Left cardiac atrium (tissue), 4 donors: ENCODE measurements around the gene STARD9. TPM values are rescaled to one million over a fixed set of nuclear protein-coding genes. Genes with fewer than 3 reads are reported as not detected.
"Not testable (repeated sequence)": the region's sequence is repeated elsewhere in the genome, so short reads cannot be mapped to it uniquely, and the experiment has no call there.

ENCODE experiments used
- ATAC-seq, 2 donors: fragments of 200-7000 bp; cut with Tn5 transposase; one replicate each; pipeline ENCODE4 v1.9.1; 2020; ENCODE audit warnings: mild to moderate bottlenecking in 2 of 2, moderate library complexity in 2 of 2
- DNase-seq: peaks from one replicate; pipeline ENCODE4 v3.0.0-alpha.2; 2020
- intact Hi-C, 2 donors: fragments of 100-400 bp; cut with DNase I; formaldehyde crosslinking; loops; one replicate each; pipeline versions ENCODE4 v1.14.1 to v1.15.1; 2022 to 2023
- long read RNA-seq: library from polyadenylated mRNA; unstranded; transcript quantifications from one replicate; pipeline ENCODE4 v2.0.0, GENCODE V29; 2021
- total RNA-seq, 2 donors: library from RNA; stranded (reverse); fragmentation: NEBNext Ultra II Directional; extraction: Animal tissue kit (Norgen Biotek cat#: 25700); gene quantifications; one replicate each; pipeline ENCODE4 v1.2.1, GENCODE V29; 2021
- donor health status: DM: no; HTN: yes; CAD: no.
- donor health status: DM: no; HTN: yes; CAD: no; lungs with severe emphysema.
- donor health status: DM: yes; HTN: yes; CAD: no.
- donor health status: Dilated cardiomyopathy.

Gene STARD9
- total RNA-seq: 10 to 100 TPM in 1 of 2 donors, 1 to 10 TPM in 1; 7.1 to 10.9 TPM
- long read RNA-seq, partial matches to known transcripts: 5 of 5 reads
- long read RNA-seq, other reads (novel, unspliced or antisense): 0 of 5 reads

DNA sequence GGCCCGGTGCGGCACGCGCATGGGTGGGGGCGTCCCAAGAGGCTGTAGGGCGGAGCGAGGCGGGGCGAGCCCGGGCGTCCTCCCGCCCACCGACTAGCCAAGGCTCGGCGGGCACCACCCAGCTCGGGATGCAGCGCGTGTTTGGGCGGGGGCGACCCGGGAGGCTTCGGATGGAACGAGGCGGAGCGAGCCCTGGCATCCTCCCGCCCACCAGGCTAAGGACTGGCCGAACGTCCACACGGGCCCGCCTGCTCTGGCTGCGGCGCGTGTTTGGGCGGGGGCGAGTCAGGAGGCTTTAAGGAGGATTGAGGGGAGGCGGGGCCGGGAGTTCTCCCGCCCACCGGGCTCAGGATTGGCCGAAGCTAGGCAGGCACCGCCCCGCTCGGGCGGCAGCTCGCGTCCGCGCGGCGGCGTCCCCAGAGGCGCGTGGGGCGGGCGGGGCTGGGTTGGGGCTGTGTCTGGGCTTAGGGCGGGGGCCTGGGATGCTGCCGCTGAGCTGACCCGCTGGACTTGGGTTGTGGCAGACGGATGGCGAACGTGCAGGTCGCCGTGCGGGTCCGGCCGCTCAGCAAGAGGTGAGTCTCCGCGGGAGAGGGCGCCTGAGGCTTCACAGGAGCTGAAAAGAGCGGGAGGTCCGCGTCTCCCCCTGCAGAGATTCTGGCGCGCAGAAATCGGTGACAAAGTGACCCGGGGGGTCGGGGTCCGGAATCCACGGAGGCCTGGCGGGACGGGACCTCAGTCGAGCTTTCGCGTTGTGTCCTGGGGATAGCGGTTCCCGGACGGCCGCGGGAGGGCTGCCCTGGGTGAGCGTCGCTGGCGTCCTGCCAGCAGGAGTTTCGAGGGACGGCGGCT lies at the start of gene STARD9:
Gene STARD9 (plus strand): TSS at position 419 of the 852 bp plus-strand sequence. CDS start 110 bp downstream, at position 529.
- ATAC-seq (peak; percentile 96 to 97), DNase-seq (peak; percentile 99)
- intact Hi-C loops: loop anchor here in 1 of 2 donors (2.0 kb wide), 1 partner anchor 27 kb away; the partner anchor contains the start of genes HAUS2 and LRRC57

GRCh38 chr15:42528970-42529369 lies 46.4 kb upstream of the STARD9 start:
- intact Hi-C loops: no loop called here
- ATAC-seq (no peak), DNase-seq (no peak)

GRCh38 chr15:42533246-42533645 lies 42.2 kb upstream of the STARD9 start:
- ATAC-seq (no peak), DNase-seq (no peak)
- intact Hi-C loops: no loop called here

GRCh38 chr15:42544853-42545629 lies 30.4 kb upstream of the STARD9 start:
- intact Hi-C loops: loop anchor here in 1 of 2 donors (10.0 kb wide), 1 partner anchor 110 kb away; no protein-coding TSS in a partner anchor
- DNase-seq (no peak), ATAC-seq (no peak)

- intact Hi-C loops: loop anchor here (1.0 to 10.0 kb wide), 3 partner anchors 27 to 107 kb away; partner anchors contain the start of gene STARD9 (in 1 of the 2)
- DNase-seq (no peak), ATAC-seq (peak; percentile 21 to 27)
Measured at GRCh38 chr15:42547918-42548248, 27.5 kb upstream of the STARD9 start.

DNA sequence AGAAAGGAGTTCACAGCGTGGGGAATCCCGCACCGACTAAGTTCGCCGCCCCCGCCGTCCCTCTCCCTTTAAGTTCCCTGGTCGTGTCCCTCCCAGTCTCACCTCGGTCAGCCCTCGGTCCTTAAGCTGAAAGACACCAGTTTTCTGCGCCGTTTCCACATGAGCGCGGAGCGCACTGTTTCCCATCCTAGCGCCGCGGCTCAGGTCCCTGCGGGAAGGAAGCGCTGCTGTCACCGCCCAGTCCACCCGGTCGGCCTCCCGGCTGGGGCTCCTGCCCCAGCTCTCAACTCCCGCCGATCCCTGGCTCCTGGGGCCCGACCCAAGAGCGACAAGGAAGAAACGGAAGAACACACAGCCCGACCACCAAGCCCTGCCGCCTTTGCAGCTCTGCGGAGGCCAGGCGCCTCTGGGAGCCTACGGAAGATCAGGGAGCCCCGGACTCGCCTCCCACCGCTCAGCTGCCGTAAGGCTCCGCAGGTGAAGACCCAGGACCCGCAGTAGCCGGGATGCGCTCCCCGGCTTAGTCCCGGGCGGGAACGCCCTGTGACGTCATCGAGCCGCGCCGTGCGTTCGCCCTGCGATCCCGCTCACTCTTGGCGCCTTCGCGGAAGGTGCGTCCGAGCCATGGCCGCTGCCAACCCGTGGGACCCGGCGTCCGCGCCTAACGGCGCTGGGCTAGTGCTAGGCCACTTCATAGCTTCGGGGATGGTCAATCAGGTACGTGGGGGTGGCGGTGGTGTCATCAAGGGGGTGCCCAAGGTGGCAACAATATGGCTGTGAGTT lies 27.0 kb upstream of the STARD9 start, which contains the start of the genes HAUS2 and LRRC57:
Gene HAUS2 (plus strand): TSS at position 590 of the 783 bp plus-strand sequence. CDS start 35 bp downstream, at position 625.
Gene LRRC57 (minus strand): TSS at position 545 of the 783 bp plus-strand sequence. CDS start 359 bp downstream, at position 186.
- ATAC-seq (peak; percentile 97), DNase-seq (peak; percentile 93)
- intact Hi-C loops: loop anchor here (1.0 to 10.0 kb wide), 3 partner anchors 26 to 106 kb away; partner anchors contain the start of gene STARD9 (in 1 of the 2)

DNA sequence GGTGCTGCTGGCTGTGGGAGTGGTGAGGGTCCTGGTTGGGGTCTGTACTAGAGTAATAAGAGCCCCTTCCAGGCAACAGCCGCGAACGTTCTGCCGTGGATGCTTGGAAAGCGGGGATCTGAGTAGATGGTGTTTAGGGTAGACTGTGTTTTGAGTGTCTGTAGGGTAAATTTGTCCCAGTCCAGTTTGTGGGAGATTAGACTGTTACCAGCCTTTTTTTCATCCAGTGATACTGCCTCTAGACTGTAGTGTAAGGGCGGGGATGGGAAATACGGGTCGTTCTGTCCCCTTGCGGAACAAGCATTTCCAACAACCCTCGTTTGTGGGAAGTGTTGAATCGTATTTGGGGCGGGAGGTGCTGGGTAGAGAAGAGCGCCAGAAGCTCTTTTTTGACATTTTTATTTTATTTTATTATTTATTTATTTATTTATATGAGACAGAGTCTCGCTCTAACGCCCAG lies 26.3 kb upstream of the STARD9 start:
- peak; percentile 37 for DNase-seq
- ATAC-seq: peak; percentile 10 to 59
- intact Hi-C loops: loop anchor here (2.0 to 10.0 kb wide), 2 partner anchors 26 to 106 kb away; partner anchors contain the start of gene STARD9 (in 1 of the 2)

- ATAC-seq (no peak), DNase-seq (no peak)
- intact Hi-C loops: loop anchor here (2.0 to 10.0 kb wide), 2 partner anchors 25 to 105 kb away; partner anchors contain the start of gene STARD9 (in 1 of the 2)
Measured at GRCh38 chr15:42549741-42550392, 25.5 kb upstream of the STARD9 start.

DNA sequence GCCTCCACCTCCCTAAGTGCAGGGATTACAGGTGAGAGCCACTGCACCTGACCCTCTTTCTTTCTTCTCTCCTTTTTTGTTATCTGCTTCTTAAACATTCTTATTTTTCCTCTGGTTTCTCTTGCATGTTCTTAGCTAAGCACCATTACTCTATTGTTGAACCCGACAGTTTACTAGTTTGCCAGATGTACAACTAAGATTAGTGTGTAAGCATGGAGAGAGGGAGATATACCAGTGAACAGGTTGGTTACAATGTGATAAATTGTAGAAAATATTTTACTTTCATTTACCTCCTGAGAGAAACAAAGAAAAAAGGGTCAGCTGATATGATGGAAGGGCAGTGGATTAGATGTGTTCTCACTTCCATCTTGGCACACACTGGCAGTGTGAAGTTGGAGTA lies 21.9 kb upstream of the STARD9 start:
- intact Hi-C loops: no loop called here
- DNase-seq (no peak), ATAC-seq (no peak)

DNA sequence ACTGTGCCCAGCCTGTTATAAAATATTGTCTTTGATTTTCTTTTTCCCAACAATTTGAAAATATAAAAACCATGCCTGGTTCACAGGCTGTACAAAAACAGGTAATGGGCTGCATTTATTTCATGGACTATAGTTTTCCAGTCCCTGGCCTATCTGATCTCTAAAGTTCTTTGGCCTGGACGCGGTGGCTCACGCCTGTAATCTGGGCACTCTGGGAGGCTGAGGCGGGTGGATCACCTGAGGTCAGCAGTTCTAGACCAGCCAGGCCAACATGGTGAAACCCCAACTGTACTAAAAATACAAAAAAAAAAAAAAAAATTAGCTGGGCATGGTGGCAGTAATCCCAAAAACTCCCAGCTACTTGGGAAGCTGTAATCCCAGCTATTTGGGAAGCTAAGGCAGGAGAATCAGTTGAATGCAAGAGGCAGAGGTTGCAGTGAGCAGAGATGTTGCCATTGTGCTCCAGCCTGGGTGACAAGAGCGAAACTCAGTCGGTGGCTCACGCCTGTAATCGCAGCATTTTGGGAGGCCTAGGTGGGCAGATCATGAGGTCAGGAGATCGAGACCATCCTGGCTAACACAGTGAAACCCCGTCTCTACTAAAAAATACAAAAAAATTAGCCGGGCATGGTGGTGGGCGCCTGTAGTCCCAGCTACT lies 18.7 kb upstream of the STARD9 start:
- DNase-seq, intact Hi-C loops: not testable (repeated sequence)
- peak in 1 of 2 donors; percentile 26 for ATAC-seq

- no peak for ATAC-seq
- intact Hi-C loops: no loop called here
- no peak for DNase-seq
Measured at GRCh38 chr15:42558739-42559138, 16.7 kb upstream of the STARD9 start.

DNA sequence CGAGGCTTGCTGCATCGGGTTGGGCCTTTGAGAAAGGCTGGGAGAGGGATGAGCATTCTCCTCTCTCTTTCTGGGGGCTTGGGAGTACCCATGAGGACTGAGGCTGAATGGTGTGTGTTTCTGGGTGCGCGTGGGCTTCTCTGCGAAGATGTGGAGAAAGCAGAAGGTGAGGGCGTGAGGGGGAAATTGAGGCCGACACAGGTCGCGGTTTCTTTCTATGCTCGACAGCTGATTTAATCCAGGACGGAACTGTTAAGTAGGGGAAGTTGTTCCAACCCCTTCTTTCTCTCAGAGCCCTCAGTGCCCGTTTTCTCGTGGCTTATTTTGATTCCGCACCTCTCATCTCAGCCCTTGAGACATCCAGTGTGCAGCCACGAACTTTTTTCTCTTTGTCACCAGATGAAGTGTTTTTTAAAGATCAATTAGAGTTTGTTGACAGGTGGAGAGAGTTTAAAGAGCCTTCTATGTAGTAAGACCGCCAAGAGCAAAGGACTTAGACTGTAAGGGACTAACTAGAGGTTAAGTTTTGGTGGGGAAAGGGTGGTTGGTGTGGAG lies 711 bp downstream of the STARD9 start:
- no peak for DNase-seq
- ATAC-seq: no peak
- intact Hi-C loops: no loop called here

- ATAC-seq: no peak
- DNase-seq: no peak
- intact Hi-C loops: no loop called here
Measured at GRCh38 chr15:42576776-42577175, 1.4 kb downstream of the STARD9 start.

GRCh38 chr15:42577514-42578031 lies 2.2 kb downstream of the STARD9 start:
- intact Hi-C loops: no loop called here
- no peak for DNase-seq
- ATAC-seq: no peak

DNA sequence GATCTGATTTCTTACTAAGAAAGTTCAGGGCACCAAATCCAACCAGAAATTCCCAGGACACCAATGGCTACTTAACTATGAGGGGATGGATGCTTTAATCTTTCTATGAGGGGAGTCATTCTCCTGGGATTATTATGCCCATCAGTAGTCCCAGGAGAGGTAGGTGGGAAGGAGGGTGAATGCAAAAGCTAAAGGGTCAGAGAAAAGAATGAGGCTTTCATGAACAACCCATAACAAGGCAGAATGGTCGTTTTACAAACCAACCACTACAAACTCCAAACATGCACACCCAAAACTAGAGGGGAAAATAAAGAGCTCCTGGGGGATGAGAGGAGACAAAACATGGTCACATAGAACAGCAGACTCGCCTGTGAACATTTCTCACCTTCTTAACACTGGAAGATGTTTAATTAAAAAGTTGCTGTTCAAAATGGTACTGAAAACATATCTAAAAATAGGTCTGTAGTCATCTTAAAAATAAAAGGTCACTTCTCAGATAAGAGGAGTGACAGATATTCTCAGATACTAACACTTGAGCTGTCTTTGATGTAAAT lies 3.7 kb downstream of the STARD9 start:
- intact Hi-C loops: no loop called here
- ATAC-seq (no peak), DNase-seq (no peak)

GRCh38 chr15:42581272-42581730 lies 5.9 kb downstream of the STARD9 start:
- ATAC-seq (peak; percentile 94 to 96), DNase-seq (peak; percentile 92)
- intact Hi-C loops: no loop called here
